Right hindlimb (tissue), 1 donor: ENCODE data around the gene TTLL3.

Experiments
- DNase-seq: peaks from one replicate; pipeline ENCODE4 v3.0.0-alpha.2; 2018

TTLL3 gene

GRCh38 chr3:9781978-9782603 is 28.0 kb upstream of the TTLL3 start:
- no peak for DNase-seq

DNA sequence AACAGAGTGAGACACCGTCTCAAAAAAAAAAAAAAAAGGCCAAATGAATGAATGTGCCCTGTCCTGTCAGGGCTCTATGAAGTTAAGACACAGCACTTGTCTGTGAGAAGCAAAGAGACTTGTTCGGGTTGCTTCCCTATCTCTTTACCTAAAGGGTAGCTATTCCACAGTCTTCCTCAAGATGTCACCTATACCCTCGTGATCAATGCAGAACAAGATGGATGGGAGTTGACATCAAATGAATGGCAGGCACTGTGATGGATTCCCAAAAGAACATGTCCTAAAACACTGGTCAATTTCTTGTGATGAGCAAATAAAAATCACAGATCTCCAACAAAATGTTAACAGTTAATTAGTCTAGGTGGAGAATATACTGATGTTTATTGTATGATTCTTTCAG is 27.3 kb upstream of the TTLL3 start:
- no peak for DNase-seq

- no peak for DNase-seq
Measured at GRCh38 chr3:9783954-9784353, 26.1 kb upstream of the TTLL3 start.

DNA sequence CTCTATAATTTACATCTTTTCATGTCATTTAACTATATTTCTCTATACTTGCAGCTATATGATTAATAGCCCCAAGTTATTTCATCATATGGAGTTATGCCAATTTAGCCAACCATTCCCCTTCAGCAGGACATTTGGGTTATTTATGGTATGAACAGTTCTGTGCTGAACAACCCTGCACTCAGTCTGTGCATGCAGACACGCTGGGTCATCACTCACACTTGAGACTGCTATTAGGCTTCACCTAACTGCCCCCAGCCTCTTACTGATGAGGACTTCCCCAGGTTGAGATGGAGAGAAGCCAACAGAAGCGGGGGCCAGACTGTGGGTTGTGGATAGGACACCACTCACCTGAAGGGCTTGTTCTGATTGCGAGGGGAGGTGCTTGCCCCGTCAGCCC is 25.1 kb upstream of the TTLL3 start:
- DNase-seq, result no peak

GRCh38 chr3:9785602-9786001 is 24.5 kb upstream of the TTLL3 start:
- no peak for DNase-seq

DNA sequence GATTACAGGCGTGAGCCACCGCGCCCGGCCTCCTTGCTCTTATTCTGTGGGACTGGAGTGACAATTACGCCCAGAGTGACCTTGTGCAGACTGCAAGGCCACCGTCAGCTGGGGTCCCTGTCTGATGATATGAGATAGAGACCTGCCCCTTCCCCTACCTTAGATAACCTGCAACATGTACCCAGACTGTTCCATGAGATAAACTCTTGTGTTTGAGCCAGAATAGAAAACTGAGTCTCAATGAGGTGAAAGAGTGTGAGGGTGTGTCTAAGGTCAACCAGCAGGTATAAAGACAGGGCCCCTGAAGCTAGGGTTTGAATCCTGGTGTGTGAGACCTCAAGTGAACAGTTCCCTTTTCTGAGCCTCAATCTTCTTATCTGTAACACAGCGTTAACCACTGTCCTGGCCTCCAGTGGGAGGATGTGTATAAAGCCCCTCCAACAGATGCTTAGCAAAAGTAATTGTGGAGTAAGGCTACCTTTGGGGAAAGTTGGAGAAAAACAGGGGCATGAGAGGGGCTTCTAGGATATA is 23.8 kb upstream of the TTLL3 start:
- no peak for DNase-seq

DNA sequence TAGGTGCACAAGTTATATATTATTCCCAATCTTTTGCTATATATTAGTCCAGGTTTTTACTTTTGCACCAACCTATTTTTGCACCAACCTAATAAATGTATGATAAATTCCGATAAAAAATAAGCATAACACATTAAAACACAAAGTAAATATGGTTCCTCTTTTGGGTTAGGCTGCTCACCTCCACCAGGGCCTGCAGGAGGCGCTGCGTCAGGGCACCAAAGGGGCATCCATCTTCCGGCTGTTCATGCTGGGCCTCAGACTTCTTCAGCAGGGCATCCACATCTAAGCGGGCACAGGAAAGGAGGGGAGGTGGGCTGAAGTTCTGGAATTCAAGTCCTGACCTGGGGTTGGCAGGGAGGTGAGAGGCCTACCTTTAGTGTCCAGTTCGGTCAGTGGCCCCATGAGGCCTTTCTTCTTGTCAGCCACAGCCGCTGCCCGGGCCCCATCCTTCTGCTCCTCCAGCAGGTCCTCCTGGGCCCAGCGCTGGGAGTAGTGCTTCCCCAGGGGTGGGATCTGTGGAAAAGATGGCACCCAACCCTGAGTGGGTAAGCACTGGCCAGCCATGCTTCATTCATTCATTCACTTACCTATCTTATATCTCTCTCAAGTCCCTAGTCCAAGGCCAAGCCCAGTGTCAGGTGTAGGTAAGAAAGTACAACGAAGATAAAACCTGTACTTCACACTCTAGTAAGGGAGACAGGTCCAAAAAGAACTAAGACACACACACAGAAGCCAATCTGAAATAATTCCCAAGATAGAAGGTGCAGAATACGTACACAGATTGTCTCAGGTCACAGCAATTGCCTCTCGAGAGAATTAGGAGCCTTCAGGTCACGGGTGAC is 23.0 kb upstream of the TTLL3 start:
- no peak for DNase-seq

- no peak for DNase-seq
Measured at GRCh38 chr3:9787714-9788113, 22.3 kb upstream of the TTLL3 start.

GRCh38 chr3:9791127-9791526 is 18.9 kb upstream of the TTLL3 start:
- DNase-seq, result no peak

DNA sequence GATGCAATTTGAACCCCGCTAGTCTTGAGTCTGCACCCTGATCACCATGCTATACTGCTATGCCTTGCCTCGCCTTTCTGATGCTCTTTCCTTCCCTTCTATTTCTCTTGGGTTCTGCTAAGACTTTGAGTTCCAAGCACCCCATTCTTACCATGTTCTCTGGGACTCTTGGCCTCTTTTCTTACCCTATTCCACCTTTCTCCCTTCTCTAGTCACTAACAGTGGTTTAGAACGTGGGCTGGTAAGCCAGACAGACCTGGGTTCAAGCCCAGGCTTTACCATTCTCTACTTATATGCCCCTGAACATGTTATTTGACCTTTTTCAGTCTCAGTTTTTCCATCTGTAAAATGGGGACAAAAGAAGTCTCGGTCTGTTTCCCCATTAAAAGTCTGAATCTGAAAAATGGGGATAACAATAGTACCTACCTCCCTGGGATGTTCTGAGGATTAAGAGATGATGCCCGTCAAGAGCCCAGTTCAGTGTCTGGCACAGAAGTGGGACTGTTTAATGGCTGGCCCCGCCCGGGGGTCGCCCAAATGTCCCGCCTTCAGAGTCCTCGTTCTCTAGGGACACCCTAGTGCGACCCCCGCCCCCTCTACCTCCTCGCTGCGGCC is 18.2 kb upstream of the TTLL3 start:
- DNase-seq, result no peak

DNA sequence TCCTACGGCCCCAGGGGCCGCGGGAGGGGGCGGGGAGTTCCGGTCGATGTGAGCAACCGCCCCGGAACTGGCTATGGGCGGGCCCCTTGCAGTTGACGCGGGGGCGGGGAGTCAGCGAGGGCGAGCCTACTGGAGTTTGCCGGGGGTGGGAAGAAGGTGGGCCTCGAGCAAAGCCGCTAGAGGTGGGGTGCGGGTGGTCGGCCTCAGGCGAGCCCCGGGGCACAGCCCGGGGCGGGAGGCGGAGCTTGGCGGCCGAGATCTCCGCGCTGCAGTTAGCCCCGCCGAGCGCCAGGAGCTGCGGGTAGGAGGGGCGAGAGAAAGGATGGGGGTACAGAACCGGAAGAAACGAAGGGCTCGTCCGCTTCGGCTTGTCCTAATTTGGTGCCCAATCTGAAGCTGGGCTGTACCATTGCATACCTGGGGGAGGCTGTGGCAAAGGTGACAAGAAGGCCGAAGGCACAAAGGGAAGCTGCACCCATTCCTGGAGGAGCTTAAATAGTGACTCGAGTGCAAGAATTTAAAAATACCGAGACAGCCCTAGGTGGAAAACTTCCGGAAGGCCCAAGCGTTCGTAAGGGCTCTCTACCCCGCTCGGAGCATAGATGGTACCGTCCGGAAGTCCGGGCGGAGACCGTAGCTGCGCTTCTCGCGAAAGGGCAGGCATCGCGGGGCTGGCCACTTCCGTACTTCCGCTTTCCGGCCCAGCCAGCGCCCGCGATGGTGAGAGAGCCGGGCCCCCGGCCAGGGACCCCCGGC is 17.5 kb upstream of the TTLL3 start, which contains the start of the genes ARPC4 and TADA3:
TSS of gene ARPC4 (plus strand) at position 678 of the 756 bp plus-strand sequence. CDS start at position 718, 40 bp downstream.
TSS of gene TADA3 (minus strand) at position 69 of the 756 bp plus-strand sequence. CDS start 1,007 bp downstream, outside the sequence.
- DNase-seq, result peak; percentile 97

DNA sequence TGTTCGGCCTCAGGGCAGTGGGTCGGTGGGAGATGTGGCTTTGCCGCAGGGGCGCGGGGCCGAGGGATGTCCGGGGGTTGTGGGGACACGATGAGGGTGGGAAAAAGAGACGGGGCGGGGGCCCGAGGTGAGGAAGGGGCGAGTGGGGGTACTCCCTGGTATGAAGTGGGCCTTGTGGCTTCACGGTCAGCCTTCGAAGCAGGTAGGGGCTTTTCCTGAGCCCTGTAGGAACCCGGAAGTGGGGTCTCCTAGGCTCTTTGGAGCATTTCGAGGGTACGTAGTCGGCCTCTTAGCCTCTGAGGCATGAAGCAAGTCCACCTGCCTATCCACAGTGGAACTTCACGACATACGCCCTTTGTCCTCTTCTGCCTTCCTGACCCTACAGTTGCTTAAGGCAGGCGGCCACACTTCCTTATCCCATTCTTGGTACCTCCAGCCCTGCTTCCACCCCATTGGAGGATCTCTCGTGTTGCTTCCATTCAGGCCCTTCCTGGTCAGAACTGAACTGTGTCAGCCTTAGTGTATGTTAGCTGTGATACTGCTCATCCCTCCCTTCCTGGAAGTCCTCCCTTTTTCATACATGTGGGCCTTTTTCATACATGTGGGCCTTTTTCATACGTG is 16.8 kb upstream of the TTLL3 start:
- no peak for DNase-seq

GRCh38 chr3:9794400-9794799 is 15.7 kb upstream of the TTLL3 start:
- DNase-seq, result no peak

DNA sequence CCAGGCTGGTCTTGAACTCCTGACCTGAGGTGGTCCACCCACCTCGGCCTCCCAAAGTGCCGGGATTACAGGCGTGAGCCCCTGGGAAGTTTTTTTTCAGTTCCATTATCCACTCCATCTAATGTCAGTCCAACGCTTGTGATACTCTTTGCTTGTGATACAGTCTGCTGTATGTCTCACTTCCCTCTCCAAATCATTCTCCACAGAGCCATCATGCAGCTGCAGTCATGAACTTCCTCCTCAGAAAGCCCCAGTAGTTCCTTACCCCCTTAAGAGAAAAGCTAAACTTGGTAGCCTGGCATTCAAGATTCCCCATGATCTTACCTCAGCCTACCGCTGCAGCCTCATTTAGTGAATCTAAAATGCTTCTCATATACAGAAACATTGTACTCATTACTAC is 14.9 kb upstream of the TTLL3 start:
- no peak for DNase-seq

- no peak for DNase-seq
Measured at GRCh38 chr3:9797196-9797945, 12.7 kb upstream of the TTLL3 start.

DNA sequence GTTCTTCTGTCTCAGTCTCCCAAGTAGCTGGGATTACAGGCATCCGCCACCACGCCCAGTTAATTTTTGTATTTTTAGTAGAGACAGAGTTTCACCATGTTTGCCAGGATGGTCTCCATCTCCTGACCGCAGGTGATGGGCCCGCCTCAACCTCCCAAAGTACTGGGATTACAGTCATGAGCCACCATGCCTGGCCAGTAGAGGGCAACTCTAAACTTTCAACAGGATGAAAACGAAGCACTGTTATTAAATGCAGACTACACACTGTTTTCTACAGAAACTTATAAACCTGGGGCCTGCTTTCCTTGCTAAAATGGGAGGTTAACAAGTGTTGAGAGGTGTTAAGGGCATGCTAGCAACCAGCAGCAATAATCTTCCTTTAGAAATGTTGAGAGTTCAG is 9.5 kb upstream of the TTLL3 start:
- DNase-seq, result no peak

- no peak for DNase-seq
Measured at GRCh38 chr3:9803494-9803893, 6.6 kb upstream of the TTLL3 start.

DNA sequence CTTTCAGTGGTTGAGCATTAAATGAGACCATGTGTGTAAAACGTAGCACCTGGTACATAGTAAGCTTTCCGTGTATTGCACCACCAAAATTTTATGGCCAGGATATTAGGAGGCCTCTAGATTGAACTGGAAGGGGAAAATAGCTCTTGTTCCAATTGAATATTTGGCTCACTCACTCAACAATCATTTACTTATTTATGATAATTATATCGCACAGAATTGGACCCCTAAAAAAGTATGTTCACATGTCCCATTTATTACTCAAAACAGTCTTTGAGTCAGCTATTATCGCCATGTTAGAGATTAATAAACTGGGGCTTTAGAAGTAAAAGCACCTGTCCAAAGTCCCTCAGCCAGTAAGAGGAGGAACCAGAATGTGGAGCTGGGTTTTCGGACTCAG is 5.1 kb upstream of the TTLL3 start:
- no peak for DNase-seq

DNA sequence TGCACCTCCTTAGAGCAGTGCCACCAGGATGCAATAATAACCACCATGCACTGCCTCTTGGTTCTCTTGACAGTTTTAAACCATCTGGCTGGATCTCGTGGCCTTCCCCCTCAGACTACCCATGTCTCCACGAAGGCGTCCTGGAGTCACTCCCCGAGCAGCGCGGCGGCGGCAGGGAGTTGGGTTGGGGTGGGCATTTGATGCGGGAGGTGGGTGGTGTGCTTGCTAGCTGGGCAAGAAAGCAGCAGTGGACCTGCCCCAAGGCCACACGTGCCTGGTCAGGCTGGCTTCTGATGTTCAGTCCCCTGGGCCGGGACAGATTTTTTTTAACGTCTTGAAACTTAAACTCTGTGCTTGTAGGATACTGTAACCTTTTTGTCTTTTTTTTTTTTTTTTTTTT is 3.9 kb upstream of the TTLL3 start:
- DNase-seq, result no peak

DNA sequence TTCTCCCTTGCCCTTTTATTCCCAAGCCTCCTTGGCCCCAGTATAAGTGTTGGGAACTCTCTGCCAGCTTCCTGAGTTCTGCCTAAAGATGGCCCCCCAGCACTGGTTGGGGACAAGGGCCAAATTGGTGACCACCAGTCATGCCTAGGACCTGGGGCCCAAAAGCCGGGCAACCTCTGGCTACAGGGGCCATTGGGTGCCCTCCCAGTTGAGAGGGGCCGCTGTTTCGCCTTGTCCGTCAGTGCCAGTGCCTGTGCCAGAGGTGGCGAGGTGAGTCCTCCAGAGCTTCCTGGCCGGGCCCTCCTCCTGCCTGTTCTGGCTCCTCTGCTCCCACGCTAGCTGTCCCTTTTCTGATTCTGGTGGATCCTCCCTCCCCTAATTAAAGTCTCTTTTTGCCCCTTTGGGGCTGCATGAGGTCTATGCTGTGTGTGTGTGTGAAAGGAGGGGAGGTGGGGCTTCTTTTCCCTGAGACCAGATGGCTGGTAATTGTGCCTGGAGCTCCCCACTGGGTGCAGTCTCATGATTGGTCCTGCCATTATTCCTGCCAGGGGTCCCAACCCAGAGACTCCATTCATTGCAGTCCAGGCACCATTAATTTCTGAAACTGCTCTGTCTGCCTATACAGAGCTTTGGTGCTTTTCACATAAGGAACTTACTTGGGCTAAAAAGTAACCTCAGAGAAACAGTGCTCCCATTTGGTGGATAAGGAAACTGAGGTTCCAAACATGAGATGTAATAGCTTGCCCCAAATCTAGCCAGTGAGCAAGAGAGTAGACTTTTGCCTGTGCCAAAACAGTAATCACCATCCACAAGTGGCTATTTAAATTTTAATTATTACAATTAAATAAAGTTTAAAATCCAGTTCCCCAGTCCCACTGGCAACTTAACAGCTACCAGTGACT is 3.1 kb upstream of the TTLL3 start:
- DNase-seq, result no peak

DNA sequence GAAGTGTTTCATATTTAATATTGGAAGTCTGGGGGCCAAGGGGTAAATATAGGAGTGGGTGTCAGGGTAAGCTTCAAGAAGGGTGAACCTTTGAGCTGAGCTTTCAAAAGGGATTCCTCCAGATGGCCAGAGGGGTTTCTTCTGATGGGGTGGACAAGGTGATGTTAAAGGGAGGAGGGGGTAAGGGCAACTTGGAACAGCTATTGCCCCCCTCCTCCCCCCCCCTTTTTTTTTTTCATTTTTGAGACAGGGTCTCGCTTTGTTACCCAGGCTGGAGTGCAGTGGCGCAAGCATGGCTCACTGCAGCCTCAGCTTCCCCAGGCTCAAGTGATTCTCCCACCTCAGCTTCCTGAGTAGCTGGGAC is 2.1 kb upstream of the TTLL3 start:
- DNase-seq, result no peak
